Thoracic aorta (tissue), 2 donors: Measurements from ENCODE around the gene NEAT1. TPM values are rescaled to one million over a fixed set of nuclear protein-coding genes. Genes with fewer than 3 reads are reported as not detected.

Source experiments
- ATAC-seq: fragments of 150-250 bp; one replicate; pipeline ENCODE4 v1.8.0; 2017; ENCODE audit warnings: low read depth; ENCODE audit not compliant: insufficient number of reproducible peaks, low FRiP score
- DNase-seq: peaks from one replicate; pipeline ENCODE4 v3.0.0-alpha.2; 2020; ENCODE audit warnings: low spot score
- H3K27ac ChIP-seq, 2 donors: fragments of 200-600 bp; sonication (generic); 1 replicate in 1 of 2; 2 replicates in 1 of 2; pipeline ENCODE4 v1.5.1; 2016; ENCODE audit warnings: mild to moderate bottlenecking in 2 of 2, moderate library complexity in 2 of 2
- H3K27me3 ChIP-seq: fragments of 200-600 bp; sonication (generic); replicated peaks from 2 replicates; pipeline ENCODE4 v1.6.0; 2016; ENCODE audit warnings: mild to moderate bottlenecking; ENCODE audit not compliant: insufficient read depth
- H3K36me3 ChIP-seq: fragments of 200-600 bp; sonication (generic); one replicate; pipeline ENCODE4 v1.5.1; 2016
- H3K4me1 ChIP-seq, 2 donors: fragments of 200-600 bp; sonication (generic); 1 replicate in 1 of 2; 2 replicates in 1 of 2; pipeline versions ENCODE4 v1.5.1 to v1.6.0; 2016; ENCODE audit warnings: low read depth in 2 of 2, mild to moderate bottlenecking in 1 of 2; ENCODE audit not compliant: control insufficient read depth in 1 of 2
- H3K4me3 ChIP-seq: fragments of 200-600 bp; sonication (generic); 2 replicates; pipeline ENCODE4 v1.5.1; 2016; ENCODE audit warnings: mild to moderate bottlenecking
- H3K9me3 ChIP-seq: fragments of 200-600 bp; sonication (generic); 2 replicates; pipeline ENCODE4 v1.5.1; 2016
- CTCF ChIP-seq: fragments of 200-600 bp; sonication (generic); IDR thresholded peaks from one replicate; pipeline ENCODE4 v1.5.1; 2019; ENCODE audit warnings: antibody characterized with exemption
- total RNA-seq, 2 donors: library from RNA; depleted of rRNA; stranded (reverse); fragments of >200 nt; gene quantifications; one replicate each; pipeline versions ENCODE4 v1.1.0 to v1.2.3, GENCODE V29; 2016

The NEAT1 gene
- total RNA-seq, 2 donors from 2014 or later: 848 to 1,659 TPM

GRCh38 chr11:65377777-65378176 lies 44.8 kb upstream of the NEAT1 start:
- no peaks in the 10 kb centered on the region for H3K27me3 ChIP-seq
- no peaks in the 10 kb centered on the region for H3K36me3 ChIP-seq
- TF ChIP-seq CTCF: no peak
- H3K4me1 ChIP-seq: peaks cover 4 to 21% of the 10 kb centered on the region in 2 donors
- H3K4me3 ChIP-seq: no peak overlapping the region
- H3K9me3 ChIP-seq: no peaks in the 10 kb centered on the region
- ATAC-seq (no peak), DNase-seq (no peak)
- no peak overlapping the region for H3K27ac ChIP-seq

GRCh38 chr11:65378208-65378927 lies 44.2 kb upstream of the NEAT1 start:
- Histone ChIP-seq H3K9me3 (no peaks in the 10 kb centered on the region), H3K4me1 (peaks cover 9 to 27% of the 10 kb centered on the region in 2 donors), H3K27me3 (no peaks in the 10 kb centered on the region), H3K4me3 (no peak overlapping the region), H3K27ac (no peak overlapping the region), H3K36me3 (no peaks in the 10 kb centered on the region)
- ATAC-seq: no peak
- TF ChIP-seq CTCF: no peak
- DNase-seq: no peak

GRCh38 chr11:65378928-65379638 lies 43.5 kb upstream of the NEAT1 start:
- ATAC-seq (no peak), DNase-seq (no peak)
- peaks cover 9 to 34% of the 10 kb centered on the region in 2 donors for H3K4me1 ChIP-seq
- H3K27ac ChIP-seq: no peak overlapping the region
- no peaks in the 10 kb centered on the region for H3K27me3 ChIP-seq
- H3K36me3 ChIP-seq: no peaks in the 10 kb centered on the region
- H3K9me3 ChIP-seq: no peaks in the 10 kb centered on the region
- TF ChIP-seq CTCF: no peak
- H3K4me3 ChIP-seq: no peak overlapping the region

DNA sequence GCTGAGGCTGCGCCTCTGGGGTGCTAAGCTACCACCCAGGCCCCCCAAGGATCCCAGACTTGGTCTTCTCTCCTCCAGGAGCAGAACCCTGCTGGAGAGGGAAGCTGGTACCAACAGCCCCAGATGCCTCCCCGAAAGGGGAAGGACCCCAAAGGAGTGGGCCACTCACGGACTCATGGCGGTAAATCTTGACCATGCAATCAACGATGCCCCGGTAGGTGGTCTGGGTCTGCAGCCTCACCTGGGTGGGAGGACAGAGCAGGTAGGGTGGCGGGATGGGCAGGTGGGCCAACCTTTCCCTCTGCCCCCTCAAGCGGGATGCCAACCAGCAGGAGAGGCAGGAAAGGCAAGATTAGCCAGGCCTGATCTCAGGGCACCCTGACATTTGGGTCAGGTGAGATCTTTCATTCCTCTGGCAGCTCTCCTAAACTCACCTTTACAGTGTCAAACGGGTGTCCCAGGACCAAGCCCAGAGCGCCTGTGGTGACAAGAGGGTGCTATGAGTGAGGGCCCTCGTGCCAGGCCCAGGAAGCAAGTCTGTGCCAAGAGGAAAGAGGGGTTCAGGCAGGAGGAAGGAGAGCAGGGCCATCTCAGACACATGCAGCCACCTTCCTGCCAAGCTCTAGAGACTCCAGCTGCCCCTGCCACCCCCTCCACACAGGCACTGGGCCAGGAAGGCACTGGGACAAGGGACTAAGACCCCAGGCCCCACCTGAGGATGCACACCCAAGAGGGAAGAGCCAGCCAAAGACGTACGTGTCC lies 42.7 kb upstream of the NEAT1 start:
- no peaks in the 10 kb centered on the region for H3K9me3 ChIP-seq
- no peak for DNase-seq
- TF ChIP-seq CTCF: no peak
- H3K4me3 ChIP-seq: no peak overlapping the region
- H3K36me3 ChIP-seq: no peaks in the 10 kb centered on the region
- no peak overlapping the region for H3K27ac ChIP-seq
- H3K4me1 ChIP-seq: peaks cover 9 to 37% of the 10 kb centered on the region in 2 donors
- ATAC-seq: no peak
- no peaks in the 10 kb centered on the region for H3K27me3 ChIP-seq
